ENCODE results near the gene WFIKKN1.

Gene WFIKKN1

GRCh38 chr16:630815-631405, at the start of gene WFIKKN1:
WFIKKN1 (plus strand) TSS chr16:630985; CDS start chr16:631254, 269 bp downstream.
- DNase-seq (ENCODE audit: low spot score), result no peak

GRCh38 chr16:582218-582613, 48.6 kb upstream of the WFIKKN1 start:
- DNase-seq (ENCODE audit: low spot score), result no peak

GRCh38 chr16:582614-583331, 48.0 kb upstream of the WFIKKN1 start:
- DNase-seq (ENCODE audit: low spot score), result no peak

GRCh38 chr16:583470-583814, 47.3 kb upstream of the WFIKKN1 start:
- no peak for DNase-seq (ENCODE audit: low spot score)

- DNase-seq (ENCODE audit: low spot score), result no peak
Measured at GRCh38 chr16:583815-584591, 46.8 kb upstream of the WFIKKN1 start.

GRCh38 chr16:585351-585750, 45.4 kb upstream of the WFIKKN1 start:
- DNase-seq (ENCODE audit: low spot score), result no peak

- DNase-seq (ENCODE audit: low spot score), result no peak
Measured at GRCh38 chr16:586047-586644, 44.6 kb upstream of the WFIKKN1 start.

GRCh38 chr16:586645-587590, 43.9 kb upstream of the WFIKKN1 start:
- no peak for DNase-seq (ENCODE audit: low spot score)

- no peak for DNase-seq (ENCODE audit: low spot score)
Measured at GRCh38 chr16:588639-588888, 42.2 kb upstream of the WFIKKN1 start.

- DNase-seq (ENCODE audit: low spot score), result peak; percentile 79
Measured at GRCh38 chr16:588889-589657, 41.7 kb upstream of the WFIKKN1 start.

- DNase-seq (ENCODE audit: low spot score), result peak; percentile 92
Measured at GRCh38 chr16:589658-590187, 41.1 kb upstream of the WFIKKN1 start, which contains the start of gene RAB40C. RAB40C (plus strand) TSS chr16:590066; CDS start chr16:590292, 226 bp downstream.

GRCh38 chr16:590188-590814, 40.5 kb upstream of the WFIKKN1 start:
- DNase-seq (ENCODE audit: low spot score), result no peak

- DNase-seq (ENCODE audit: low spot score), result no peak
Measured at GRCh38 chr16:590815-591200, 40.0 kb upstream of the WFIKKN1 start.

GRCh38 chr16:591231-591630, 39.6 kb upstream of the WFIKKN1 start:
- no peak for DNase-seq (ENCODE audit: low spot score)

- no peak for DNase-seq (ENCODE audit: low spot score)
Measured at GRCh38 chr16:591892-592517, 38.8 kb upstream of the WFIKKN1 start.

GRCh38 chr16:592518-593306, 38.1 kb upstream of the WFIKKN1 start:
- no peak for DNase-seq (ENCODE audit: low spot score)

GRCh38 chr16:593406-593805, 37.4 kb upstream of the WFIKKN1 start:
- DNase-seq (ENCODE audit: low spot score), result no peak

- DNase-seq (ENCODE audit: low spot score), result no peak
Measured at GRCh38 chr16:593807-594206, 37.0 kb upstream of the WFIKKN1 start.

GRCh38 chr16:595094-595528, 35.7 kb upstream of the WFIKKN1 start:
- DNase-seq (ENCODE audit: low spot score), result no peak
